IMR-90 (cell line): Measurements from ENCODE around the gene CACNA2D3. TPM values are rescaled to one million over a fixed set of nuclear protein-coding genes. Genes with fewer than 3 reads are reported as not detected.

Experiments
- ATAC-seq: fragments of 200-7000 bp; cut with Tn5 transposase; 2 replicates; pipeline ENCODE4 v1.9.1; 2020; ENCODE audit warnings: low read depth, mild to moderate bottlenecking, moderate library complexity
- BruUV-seq: library from RNA; stranded (reverse); fragments of 400-500 nt; replicated peaks from 2 replicates; lab custom pipeline; 2021; lab: Mats Ljungman, UMichigan
- CTCF ChIA-PET: fragments of 300-600 bp; formaldehyde crosslinking; extraction: SDS; loops from one replicate; lab custom pipeline; 2021; ENCODE audit warnings: antibody characterized with exemption; lab: Yijun Ruan, JAX
- POLR2A ChIA-PET: fragments of 300-600 bp; sonication (Branson Sonifier 250); formaldehyde crosslinking; loops from one replicate; lab custom pipeline; 2022; ENCODE audit warnings: antibody characterized with exemption; ENCODE audit not compliant: unreplicated experiment; lab: Charles Lee
- DNase-seq: peaks from one replicate; pipeline ENCODE4 v3.0.0; 2013
- H2AFZ ChIP-seq: replicated peaks from 2 replicates; pipeline ENCODE3; 2013; ENCODE audit warnings: low read length, mild to moderate bottlenecking; ENCODE audit not compliant: poor library complexity
- H2AK5ac ChIP-seq: 2 replicates; pipeline ENCODE4 v1.6.1; 2013; ENCODE audit warnings: low read depth, low read length, inconsistent platforms
- H2AK9ac ChIP-seq: replicated peaks from 2 replicates; pipeline ENCODE3; 2013; ENCODE audit warnings: mild to moderate bottlenecking, low read depth, low read length, moderate library complexity; ENCODE audit not compliant: poor library complexity
- H2BK120ac ChIP-seq: 2 replicates; pipeline ENCODE4 v1.6.1; 2013; ENCODE audit warnings: low read depth, low read length, inconsistent platforms
- H2BK15ac ChIP-seq: 3 replicates; pipeline ENCODE4 v1.6.1; 2013; ENCODE audit warnings: low read depth, low read length, inconsistent platforms
- H2BK20ac ChIP-seq: 2 replicates; pipeline ENCODE4 v1.6.1; 2013; ENCODE audit warnings: low read depth, mild to moderate bottlenecking, inconsistent platforms, low read length, moderate library complexity
- H2BK5ac ChIP-seq: 2 replicates; pipeline ENCODE4 v1.6.1; 2013; ENCODE audit warnings: mild to moderate bottlenecking, low read depth, low read length, inconsistent platforms; ENCODE audit not compliant: poor library complexity, severe bottlenecking
- H3K14ac ChIP-seq: replicated peaks from 2 replicates; pipeline ENCODE4 v1.6.1; 2013; ENCODE audit warnings: low read depth, low read length, inconsistent platforms
- H3K18ac ChIP-seq: 2 replicates; pipeline ENCODE4 v1.6.1; 2013; ENCODE audit warnings: low read depth, low read length, control low read depth
- H3K23ac ChIP-seq: 2 replicates; pipeline ENCODE4 v1.6.1; 2013; ENCODE audit warnings: low read depth, low read length, inconsistent platforms
- H3K27ac ChIP-seq: 2 replicates; pipeline ENCODE4 v1.5.1; 2013; ENCODE audit warnings: mild to moderate bottlenecking, control low read depth, low read length; ENCODE audit not compliant: insufficient read depth
- H3K27me3 ChIP-seq: 2 replicates; pipeline ENCODE4 v1.6.1; 2013; ENCODE audit warnings: low read length; ENCODE audit not compliant: control insufficient read depth, insufficient read depth
- H3K36me3 ChIP-seq: 2 replicates; pipeline ENCODE4 v1.6.1; 2013; ENCODE audit warnings: low read length, mixed read lengths; ENCODE audit not compliant: control insufficient read depth, insufficient read depth
- H3K4ac ChIP-seq: 2 replicates; pipeline ENCODE4 v1.6.1; 2013; ENCODE audit warnings: low read depth, low read length, inconsistent platforms
- H3K4me1 ChIP-seq: 2 replicates; pipeline ENCODE4 v1.6.1; 2013; ENCODE audit warnings: low read length, mixed read lengths; ENCODE audit not compliant: control insufficient read depth, insufficient read depth
- H3K4me2 ChIP-seq: 2 replicates; pipeline ENCODE4 v1.6.1; 2013; ENCODE audit warnings: low read depth, mild to moderate bottlenecking, control low read depth, low read length, moderate library complexity
- H3K4me3 ChIP-seq: 2 replicates; pipeline ENCODE4 v1.5.1; 2013; ENCODE audit warnings: low read depth, mild to moderate bottlenecking, control low read depth, low read length, moderate library complexity; ENCODE audit not compliant: insufficient read depth
- H3K56ac ChIP-seq: 2 replicates; pipeline ENCODE4 v1.6.1; 2013; ENCODE audit warnings: low read length, inconsistent platforms; ENCODE audit not compliant: insufficient read depth; ENCODE audit errors: extremely low read depth
- H3K79me1 ChIP-seq, 2 experiments: 2 replicates each; pipeline ENCODE4 v1.6.1; 2013; ENCODE audit warnings: low read length in 2 of 2, inconsistent platforms in 1 of 2, low read depth in 1 of 2
- H3K9ac ChIP-seq: 2 replicates; pipeline ENCODE4 v1.6.1; 2013; ENCODE audit warnings: low read depth, low read length, control low read depth
- H3K9me1 ChIP-seq: 2 replicates; pipeline ENCODE4 v1.6.1; 2013; ENCODE audit warnings: low read length, inconsistent platforms; ENCODE audit not compliant: insufficient read depth
- H3K9me3 ChIP-seq: 2 replicates; pipeline ENCODE4 v1.6.1; 2013; ENCODE audit warnings: low read length; ENCODE audit not compliant: control insufficient read depth, insufficient read depth
- H4K20me1 ChIP-seq: 2 replicates; pipeline ENCODE4 v1.6.1; 2013; ENCODE audit warnings: low read length, inconsistent platforms; ENCODE audit not compliant: insufficient read depth
- H4K5ac ChIP-seq: 2 replicates; pipeline ENCODE4 v1.6.1; 2013; ENCODE audit warnings: mild to moderate bottlenecking, low read depth, low read length, control low read depth
- H4K8ac ChIP-seq, 2 experiments: 2 replicates each; pipeline ENCODE4 v1.6.1; 2013; ENCODE audit warnings: low read depth in 2 of 2, low read length in 2 of 2, control low read depth in 1 of 2, inconsistent platforms in 1 of 2
- H4K91ac ChIP-seq: 2 replicates; pipeline ENCODE4 v1.6.1; 2013; ENCODE audit warnings: low read depth, low read length, inconsistent platforms; ENCODE audit not compliant: insufficient read depth
- BHLHE40 ChIP-seq: fragments of 150-350 bp; IDR thresholded peaks from 2 replicates; pipeline ENCODE4 v1.6.1; 2016; ENCODE audit warnings: mild to moderate bottlenecking, low read depth, low read length
- CEBPB ChIP-seq: IDR thresholded peaks from 2 replicates; pipeline ENCODE4 v1.6.1; 2012; ENCODE audit warnings: low read depth, low read length, improper control_type of control experiment
- CHD1 ChIP-seq: IDR thresholded peaks from 2 replicates; pipeline ENCODE4 v1.6.1; 2012; ENCODE audit warnings: low read depth, low read length, improper control_type of control experiment
- FOS ChIP-seq: fragments of 150-350 bp; IDR thresholded peaks from 2 replicates; pipeline ENCODE4 v1.6.1; 2016; ENCODE audit warnings: low read depth, low read length
- MAFK ChIP-seq: IDR thresholded peaks from 2 replicates; pipeline ENCODE4 v1.6.1; 2012; ENCODE audit warnings: low read depth, low read length, improper control_type of control experiment
- MAZ ChIP-seq: IDR thresholded peaks from 2 replicates; pipeline ENCODE4 v1.6.1; 2012; ENCODE audit warnings: low read depth, mild to moderate bottlenecking, low read length, improper control_type of control experiment, moderate library complexity, borderline replicate concordance
- MXI1 ChIP-seq: IDR thresholded peaks from 2 replicates; pipeline ENCODE4 v1.6.1; 2012; ENCODE audit warnings: low read depth, mild to moderate bottlenecking, low read length, moderate library complexity, borderline replicate concordance
- NFE2L2 ChIP-seq: fragments of 150-350 bp; IDR thresholded peaks from 2 replicates; pipeline ENCODE4 v1.6.1; 2016; ENCODE audit warnings: low read depth, mild to moderate bottlenecking, low read length
- POLR2A ChIP-seq: IDR thresholded peaks from 2 replicates; pipeline ENCODE4 v1.6.1; 2012; ENCODE audit warnings: mild to moderate bottlenecking, low read depth, low read length
- RAD21 ChIP-seq: IDR thresholded peaks from 2 replicates; pipeline ENCODE4 v1.6.1; 2012; ENCODE audit warnings: low read length, improper control_type of control experiment
- RCOR1 ChIP-seq: IDR thresholded peaks from 2 replicates; pipeline ENCODE4 v1.6.1; 2012; ENCODE audit warnings: mild to moderate bottlenecking, low read length, improper control_type of control experiment; ENCODE audit not compliant: insufficient replicate concordance
- RFX5 ChIP-seq: IDR thresholded peaks from 2 replicates; pipeline ENCODE4 v1.8.0; 2012; ENCODE audit warnings: low read depth, mild to moderate bottlenecking, low read length, moderate library complexity
- SMC3 ChIP-seq: fragments of 150-350 bp; IDR thresholded peaks from 2 replicates; pipeline ENCODE4 v1.6.1; 2016; ENCODE audit warnings: low read depth, mild to moderate bottlenecking, antibody characterized with exemption, low read length, moderate library complexity
- WGBS, 2 experiments: methylation state at CpG; one replicate each; pipeline versions ENCODE4 v1.1.5 to v1.1.7; 2013; ENCODE audit warnings: missing lambda C conversion rate in 2 of 2; ENCODE audit not compliant: insufficient read length in 1 of 2; ENCODE audit errors: extremely low coverage in 2 of 2; 5-methylcytosine and 5-hydroxymethylcytosine counted together
- dilution Hi-C: fragments of 300-500 bp; cut with HindIII; formaldehyde crosslinking; loops from one replicate; pipeline ENCODE4 v1.14.3; 2018; ENCODE audit warnings: low sequenced_read_pairs; ENCODE audit not compliant: unreplicated experiment
- in situ Hi-C: fragments of 300-500 bp; cut with MboI; formaldehyde crosslinking; loops from 3 replicates; pipeline ENCODE4 v1.14.3; 2019; ENCODE audit warnings: low sequenced_read_pairs, inconsistent platforms, mixed read lengths
- intact Hi-C: fragments of 100-400 bp; cut with micrococcal nuclease; formaldehyde crosslinking; loops from 2 replicates; pipeline ENCODE4 v1.10.0; 2022
- polyA plus RNA-seq, 3 experiments: library from polyadenylated mRNA; depleted of rRNA; stranded (reverse); fragments of >200 nt; gene quantifications; 2 replicates each; pipeline ENCODE4 v1.2.3, GENCODE V29; 2012; ENCODE audit warnings: low replicate concordance in 1 of 3
- total RNA-seq: library from RNA; depleted of rRNA; stranded (reverse); fragments of >200 nt; gene quantifications from 2 replicates; pipeline ENCODE4 v1.2.3, GENCODE V29; 2012
- TF ChIP-seq, protein P1 (sequence below): fragments of 150-350 bp; IDR thresholded peaks from 2 replicates; pipeline ENCODE4 v1.6.1; 2016; ENCODE audit warnings: low read depth, mild to moderate bottlenecking, low read length, moderate library complexity, borderline replicate concordance
- TF ChIP-seq, protein P2 (sequence below): fragments of 150-350 bp; IDR thresholded peaks from 2 replicates; pipeline ENCODE4 v1.6.1; 2017; ENCODE audit warnings: mild to moderate bottlenecking, antibody characterized with exemption, low read length, low read depth
- TF ChIP-seq, protein P3 (sequence below): conservative IDR thresholded peaks from 2 replicates; pipeline ENCODE4 v1.5.1; 2012; ENCODE audit warnings: mild to moderate bottlenecking, low read depth, low read length, improper control_type of control experiment

The CACNA2D3 gene
- total and polyA plus RNA-seq, 2 of the 4 experiments (the other 2 are of a cell fraction) = 0.36 to 0.41 TPM

DNA sequence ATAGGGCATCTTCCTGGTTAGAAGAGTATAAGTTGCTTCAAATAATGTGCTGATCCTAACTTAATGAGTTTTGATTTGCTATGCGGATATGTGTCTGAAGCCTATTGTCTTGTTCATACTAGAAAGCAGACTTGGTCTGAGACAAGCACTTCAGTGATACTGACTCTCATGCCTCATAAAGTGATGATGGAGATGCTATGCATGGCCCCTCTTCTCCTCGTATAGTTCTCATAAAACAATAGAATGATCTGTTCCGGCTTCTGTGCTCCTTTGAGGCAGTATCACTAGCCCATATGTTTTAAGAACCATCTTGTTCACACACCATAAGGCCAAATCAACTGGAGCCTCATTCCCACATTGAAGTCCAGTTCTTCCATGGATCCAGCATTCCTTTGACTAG lies 583.4 kb downstream of the CACNA2D3 start:
- H3K4me2 ChIP-seq = no peak overlapping the region
- H2BK120ac ChIP-seq = no peak overlapping the region
- no peak overlapping the region for H3K9ac ChIP-seq
- H3K9me3 ChIP-seq = no peaks in the 10 kb centered on the region
- no peak overlapping the region for H3K4ac ChIP-seq
- dilution Hi-C loops (no loop called here), intact Hi-C loops (no loop called here), in situ Hi-C loops (no loop called here)
- H3K23ac ChIP-seq = no peak overlapping the region
- ATAC-seq (no peak), DNase-seq (no peak)
- H3K79me1 ChIP-seq = no peaks in the 10 kb centered on the region
- H3K27ac ChIP-seq = no peak overlapping the region
- no peak overlapping the region for H2AK9ac ChIP-seq
- H3K56ac ChIP-seq = no peak overlapping the region
- H4K91ac ChIP-seq = no peak overlapping the region
- H3K14ac ChIP-seq = no peak overlapping the region
- H2AFZ ChIP-seq = no peak overlapping the region
- H3K36me3 ChIP-seq = no peaks in the 10 kb centered on the region
- ChIA-PET CTCF (no interaction called here), POLR2A (no interaction called here)
- H4K20me1 ChIP-seq = no peaks in the 10 kb centered on the region
- H2BK5ac ChIP-seq = no peak overlapping the region
- no peak overlapping the region for H4K8ac ChIP-seq
- no peaks in the 10 kb centered on the region for H3K27me3 ChIP-seq
- TF ChIP-seq, protein P1, sequence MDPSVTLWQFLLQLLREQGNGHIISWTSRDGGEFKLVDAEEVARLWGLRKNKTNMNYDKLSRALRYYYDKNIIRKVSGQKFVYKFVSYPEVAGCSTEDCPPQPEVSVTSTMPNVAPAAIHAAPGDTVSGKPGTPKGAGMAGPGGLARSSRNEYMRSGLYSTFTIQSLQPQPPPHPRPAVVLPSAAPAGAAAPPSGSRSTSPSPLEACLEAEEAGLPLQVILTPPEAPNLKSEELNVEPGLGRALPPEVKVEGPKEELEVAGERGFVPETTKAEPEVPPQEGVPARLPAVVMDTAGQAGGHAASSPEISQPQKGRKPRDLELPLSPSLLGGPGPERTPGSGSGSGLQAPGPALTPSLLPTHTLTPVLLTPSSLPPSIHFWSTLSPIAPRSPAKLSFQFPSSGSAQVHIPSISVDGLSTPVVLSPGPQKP = no peak
- TF ChIP-seq SMC3 = no peak
- TF ChIP-seq FOS = no peak
- no peak for TF ChIP-seq MXI1
- no peak for TF ChIP-seq RAD21
- no peak for TF ChIP-seq POLR2A
- TF ChIP-seq, protein P2, sequence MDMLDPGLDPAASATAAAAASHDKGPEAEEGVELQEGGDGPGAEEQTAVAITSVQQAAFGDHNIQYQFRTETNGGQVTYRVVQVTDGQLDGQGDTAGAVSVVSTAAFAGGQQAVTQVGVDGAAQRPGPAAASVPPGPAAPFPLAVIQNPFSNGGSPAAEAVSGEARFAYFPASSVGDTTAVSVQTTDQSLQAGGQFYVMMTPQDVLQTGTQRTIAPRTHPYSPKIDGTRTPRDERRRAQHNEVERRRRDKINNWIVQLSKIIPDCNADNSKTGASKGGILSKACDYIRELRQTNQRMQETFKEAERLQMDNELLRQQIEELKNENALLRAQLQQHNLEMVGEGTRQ = no peak
- no peak for TF ChIP-seq MAZ
- TF ChIP-seq CHD1 = no peak
- no peak for TF ChIP-seq CEBPB
- no peak for TF ChIP-seq BHLHE40
- TF ChIP-seq, protein P3, sequence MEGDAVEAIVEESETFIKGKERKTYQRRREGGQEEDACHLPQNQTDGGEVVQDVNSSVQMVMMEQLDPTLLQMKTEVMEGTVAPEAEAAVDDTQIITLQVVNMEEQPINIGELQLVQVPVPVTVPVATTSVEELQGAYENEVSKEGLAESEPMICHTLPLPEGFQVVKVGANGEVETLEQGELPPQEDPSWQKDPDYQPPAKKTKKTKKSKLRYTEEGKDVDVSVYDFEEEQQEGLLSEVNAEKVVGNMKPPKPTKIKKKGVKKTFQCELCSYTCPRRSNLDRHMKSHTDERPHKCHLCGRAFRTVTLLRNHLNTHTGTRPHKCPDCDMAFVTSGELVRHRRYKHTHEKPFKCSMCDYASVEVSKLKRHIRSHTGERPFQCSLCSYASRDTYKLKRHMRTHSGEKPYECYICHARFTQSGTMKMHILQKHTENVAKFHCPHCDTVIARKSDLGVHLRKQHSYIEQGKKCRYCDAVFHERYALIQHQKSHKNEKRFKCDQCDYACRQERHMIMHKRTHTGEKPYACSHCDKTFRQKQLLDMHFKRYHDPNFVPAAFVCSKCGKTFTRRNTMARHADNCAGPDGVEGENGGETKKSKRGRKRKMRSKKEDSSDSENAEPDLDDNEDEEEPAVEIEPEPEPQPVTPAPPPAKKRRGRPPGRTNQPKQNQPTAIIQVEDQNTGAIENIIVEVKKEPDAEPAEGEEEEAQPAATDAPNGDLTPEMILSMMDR = no peak
- TF ChIP-seq NFE2L2 = no peak
- no peak for TF ChIP-seq MAFK
- no peak for TF ChIP-seq RFX5
- no peak for TF ChIP-seq RCOR1
- H3K4me1 ChIP-seq = no peaks in the 10 kb centered on the region
- H2BK20ac ChIP-seq = no peak overlapping the region
- WGBS, 2 experiments = 77% methylated on average over 2 of the region's 3 CpGs; no CpG with 5 or more reads in 1 of the 2 experiments
- H3K9me1 ChIP-seq = no peaks in the 10 kb centered on the region
- H4K5ac ChIP-seq = no peak overlapping the region
- H3K4me3 ChIP-seq = no peak overlapping the region
- no TSS peak for BruUV-seq
- no peak overlapping the region for H2AK5ac ChIP-seq
- H3K18ac ChIP-seq = no peak overlapping the region
- no peak overlapping the region for H2BK15ac ChIP-seq
